D721Med (cell line): ENCODE results near the gene CDK17.
"Not testable (repeated sequence)": the region's sequence is repeated elsewhere in the genome, so short reads cannot be mapped to it uniquely, and the experiment has no call there.

Experiments used
- DNase-seq: peaks from one replicate; pipeline ENCODE4 v3.0.0; 2011; ENCODE audit warnings: low spot score; ENCODE audit not compliant: insufficient read length
- FAIRE-seq: peaks from 2 replicates; lab custom pipeline; 2011; peaks lifted over from hg19 to GRCh38; lab: Jason Lieb, UNC
- TF ChIP-seq, protein P1 (sequence below): IDR thresholded peaks from 2 replicates; pipeline ENCODE4 v1.5.1; 2012; ENCODE audit warnings: mild to moderate bottlenecking, control low read depth; ENCODE audit not compliant: insufficient read depth; ENCODE audit errors: missing control alignments

CDK17 gene

DNA sequence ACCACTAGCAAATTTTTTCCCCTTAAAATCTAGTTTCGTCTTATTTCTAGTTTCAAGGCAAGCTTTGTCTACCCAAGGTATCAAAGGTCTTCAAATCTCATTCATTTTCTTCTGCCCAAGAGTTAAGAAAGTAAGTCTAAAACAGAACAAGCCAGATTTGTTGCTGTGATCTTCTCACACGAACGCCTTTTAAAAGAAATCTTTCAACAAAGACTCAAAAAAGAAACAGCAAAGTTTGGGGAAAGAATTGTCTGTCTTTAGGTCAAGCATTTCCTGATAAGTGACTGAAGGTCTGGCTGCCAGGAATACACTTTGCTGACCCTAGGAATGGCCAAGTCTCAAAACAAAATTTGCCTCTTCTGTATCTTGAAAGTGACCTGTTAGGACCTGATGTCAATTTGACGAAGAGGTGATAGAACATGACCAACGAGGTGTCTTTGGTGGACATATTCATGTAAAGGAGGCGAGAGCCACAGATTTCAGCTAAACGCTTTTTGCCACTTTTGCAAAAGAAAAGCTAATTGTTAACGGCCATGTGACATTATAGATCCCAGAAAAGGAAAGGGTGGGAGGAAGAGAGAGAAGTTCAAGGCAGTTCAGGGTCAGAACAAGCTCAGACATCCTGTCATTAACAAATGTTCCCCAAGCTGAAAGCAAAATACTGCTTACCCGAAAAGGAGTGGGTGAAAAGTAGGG is 1.7 kb downstream of the CDK17 start:
- FAIRE-seq: no peak
- TF ChIP-seq, protein P1, sequence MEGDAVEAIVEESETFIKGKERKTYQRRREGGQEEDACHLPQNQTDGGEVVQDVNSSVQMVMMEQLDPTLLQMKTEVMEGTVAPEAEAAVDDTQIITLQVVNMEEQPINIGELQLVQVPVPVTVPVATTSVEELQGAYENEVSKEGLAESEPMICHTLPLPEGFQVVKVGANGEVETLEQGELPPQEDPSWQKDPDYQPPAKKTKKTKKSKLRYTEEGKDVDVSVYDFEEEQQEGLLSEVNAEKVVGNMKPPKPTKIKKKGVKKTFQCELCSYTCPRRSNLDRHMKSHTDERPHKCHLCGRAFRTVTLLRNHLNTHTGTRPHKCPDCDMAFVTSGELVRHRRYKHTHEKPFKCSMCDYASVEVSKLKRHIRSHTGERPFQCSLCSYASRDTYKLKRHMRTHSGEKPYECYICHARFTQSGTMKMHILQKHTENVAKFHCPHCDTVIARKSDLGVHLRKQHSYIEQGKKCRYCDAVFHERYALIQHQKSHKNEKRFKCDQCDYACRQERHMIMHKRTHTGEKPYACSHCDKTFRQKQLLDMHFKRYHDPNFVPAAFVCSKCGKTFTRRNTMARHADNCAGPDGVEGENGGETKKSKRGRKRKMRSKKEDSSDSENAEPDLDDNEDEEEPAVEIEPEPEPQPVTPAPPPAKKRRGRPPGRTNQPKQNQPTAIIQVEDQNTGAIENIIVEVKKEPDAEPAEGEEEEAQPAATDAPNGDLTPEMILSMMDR: no peak
- DNase-seq: no peak

DNA sequence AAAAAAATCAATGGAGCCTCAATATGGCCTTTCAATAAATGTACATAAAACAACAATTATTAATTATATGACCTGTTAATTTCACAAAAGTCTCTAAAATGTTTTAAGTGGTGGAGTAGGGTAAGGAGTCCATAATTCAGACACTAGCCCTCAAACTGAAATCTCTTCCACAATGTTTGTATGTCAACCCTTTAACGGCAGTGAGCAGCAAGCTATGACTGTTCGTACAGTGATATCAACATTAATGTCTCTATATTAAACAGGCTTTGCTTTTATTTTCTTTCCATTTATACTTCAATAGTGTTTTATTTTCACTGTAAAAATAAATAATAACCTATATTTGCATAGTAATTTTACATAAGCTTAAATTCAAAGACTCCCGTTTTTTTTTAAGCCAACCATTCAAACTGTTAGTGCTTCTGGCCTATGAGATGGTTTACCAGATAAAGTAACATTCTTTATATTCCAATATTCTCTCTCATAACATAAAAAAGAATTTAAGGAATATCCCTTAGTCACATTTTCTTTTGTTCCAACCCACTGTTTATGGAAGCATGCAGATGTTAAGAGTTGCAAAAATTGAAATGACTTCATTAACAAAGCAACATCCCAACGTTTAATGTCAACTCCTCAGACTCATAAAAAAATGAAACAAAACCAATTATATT is 2.3 kb downstream of the CDK17 start:
- DNase-seq (no peak), FAIRE-seq (no peak)
- TF ChIP-seq, protein P1: no peak

DNA sequence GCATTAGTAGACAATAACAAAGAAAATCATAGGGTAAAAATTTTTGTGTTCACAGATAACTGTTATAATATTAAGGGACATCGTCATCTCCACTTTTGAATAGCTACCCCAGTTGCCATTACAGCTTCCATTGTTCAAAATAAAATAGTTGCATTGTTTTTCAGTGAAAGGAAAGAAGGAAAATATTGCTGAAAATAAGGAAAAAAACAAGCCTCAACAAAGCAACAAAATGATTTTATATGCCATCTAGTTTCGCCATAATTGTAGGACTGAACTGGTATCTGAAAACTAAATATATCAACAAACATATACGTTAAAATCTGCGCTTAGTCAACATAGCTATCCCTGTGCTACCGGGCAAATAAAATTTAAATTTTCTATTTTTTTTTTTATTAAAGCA is 3.3 kb downstream of the CDK17 start:
- no peak for FAIRE-seq

DNA sequence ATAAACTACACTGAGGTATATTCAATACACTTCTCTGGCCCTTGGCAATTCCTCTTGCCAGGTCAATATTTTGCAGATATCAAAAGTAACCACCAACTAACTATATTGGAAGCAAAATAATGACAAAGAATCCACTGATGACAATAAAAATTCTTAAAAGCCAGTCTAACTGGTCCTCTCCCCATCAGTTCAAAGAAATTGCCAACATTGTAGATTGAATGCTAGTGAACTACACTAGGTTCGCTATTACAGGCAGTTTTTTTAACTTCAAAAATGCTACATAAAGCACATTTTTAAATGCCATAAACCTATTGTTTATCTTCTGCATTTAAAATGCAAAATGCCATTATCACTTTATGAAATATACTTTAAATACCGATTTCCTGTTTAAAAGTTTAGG is 4.0 kb downstream of the CDK17 start:
- FAIRE-seq (no peak), DNase-seq (no peak)
- TF ChIP-seq, protein P1: no peak

More for the DNA sequence above, 3.3 kb downstream of the CDK17 start:
- TF ChIP-seq, protein P1: no peak
- no peak for DNase-seq

DNA sequence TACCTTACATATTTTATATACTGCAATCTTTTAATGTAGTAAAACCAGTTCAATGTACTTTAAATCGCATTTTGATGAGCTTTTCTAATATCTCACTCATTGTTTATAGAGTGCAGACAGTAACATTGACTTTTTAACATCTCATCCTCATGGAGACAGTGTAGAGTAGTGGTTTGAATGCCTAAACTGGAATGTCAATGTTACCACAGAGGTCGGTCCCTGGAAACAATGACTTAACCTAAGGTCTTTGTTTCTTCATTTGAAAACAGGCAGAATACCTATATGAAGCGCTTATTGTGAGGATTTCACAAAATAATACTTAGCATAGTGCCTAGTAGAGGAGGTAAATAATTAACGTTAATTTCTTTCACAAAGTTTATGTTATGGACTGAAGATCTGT is 5.0 kb downstream of the CDK17 start:
- FAIRE-seq: no peak
- TF ChIP-seq, protein P1: no peak
- no peak for DNase-seq

DNA sequence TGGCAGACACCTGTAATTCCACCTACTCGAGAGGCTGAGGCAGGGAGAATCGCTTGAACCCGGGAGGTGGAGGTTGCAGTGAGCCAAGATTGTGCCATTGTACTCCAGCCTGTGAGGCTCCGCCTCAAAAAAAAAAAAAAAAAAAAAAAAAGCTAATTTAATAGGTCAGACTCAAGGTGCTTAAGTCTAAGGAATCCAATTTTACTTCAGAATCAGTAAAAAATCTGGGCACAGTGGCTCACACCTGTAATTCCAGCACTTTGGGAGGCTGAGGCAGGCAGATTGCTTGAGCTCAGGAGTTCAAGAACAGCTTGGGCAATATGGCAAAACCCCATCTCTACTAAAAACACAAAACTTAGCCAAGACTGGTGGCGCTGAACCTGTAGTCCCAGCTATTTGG is 7.0 kb downstream of the CDK17 start:
- not testable (repeated sequence) for DNase-seq, FAIRE-seq

DNA sequence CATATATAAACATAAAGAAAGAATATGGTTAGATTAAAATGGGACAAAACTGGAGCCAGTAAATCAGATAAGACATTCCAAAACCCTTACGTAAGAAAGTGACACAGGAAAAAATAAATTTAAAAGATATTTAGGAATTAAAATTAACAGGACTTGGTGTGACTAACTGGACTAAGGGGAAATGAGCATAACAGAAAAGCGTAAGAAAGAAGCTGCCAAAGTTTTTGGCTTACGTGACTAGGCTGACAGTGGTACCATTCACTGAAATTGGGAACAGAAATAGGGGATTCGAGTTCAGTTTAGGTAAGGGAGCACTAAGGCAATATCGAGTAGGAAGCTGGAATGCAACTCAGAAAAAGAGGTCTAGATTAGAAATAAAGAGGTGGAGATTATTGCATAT is 7.8 kb downstream of the CDK17 start:
- DNase-seq (no peak), FAIRE-seq (no peak)
- TF ChIP-seq, protein P1: no peak
